Measurements from ENCODE around the gene HAND1.

HAND1 gene

GRCh38 chr5:154455585-154455984 is 22.4 kb downstream of the HAND1 start:
- no peak for DNase-seq (ENCODE audit: low read depth)

- no peak for DNase-seq (ENCODE audit: low read depth)
Observed at GRCh38 chr5:154451957-154452356, 26.1 kb downstream of the HAND1 start.

GRCh38 chr5:154449786-154450185 is 28.2 kb downstream of the HAND1 start:
- peak; percentile 29 for DNase-seq (ENCODE audit: low read depth)

GRCh38 chr5:154447089-154447725 is 30.8 kb downstream of the HAND1 start:
- DNase-seq (ENCODE audit: low read depth): no peak

- peak; percentile 77 for DNase-seq (ENCODE audit: low read depth)
Observed at GRCh38 chr5:154446195-154447088, 31.6 kb downstream of the HAND1 start.

GRCh38 chr5:154445422-154446194 is 32.4 kb downstream of the HAND1 start, which contains the start of gene SAP30L:
Gene SAP30L, plus strand, starts transcription at chr5:154445997. Its CDS starts 608 bp downstream, at chr5:154446605.
- DNase-seq (ENCODE audit: low read depth): peak; percentile 93

- peak; percentile 43 for DNase-seq (ENCODE audit: low read depth)
Observed at GRCh38 chr5:154444556-154445421, 33.2 kb downstream of the HAND1 start.

GRCh38 chr5:154442801-154443200 is 35.2 kb downstream of the HAND1 start:
- no peak for DNase-seq (ENCODE audit: low read depth)

GRCh38 chr5:154440540-154440939 is 37.5 kb downstream of the HAND1 start:
- DNase-seq (ENCODE audit: low read depth): no peak

- no peak for DNase-seq (ENCODE audit: low read depth)
Observed at GRCh38 chr5:154437281-154437965, 40.6 kb downstream of the HAND1 start.

- no peak for DNase-seq (ENCODE audit: low read depth)
Observed at GRCh38 chr5:154435226-154435625, 42.8 kb downstream of the HAND1 start.

- no peak for DNase-seq (ENCODE audit: low read depth)
Observed at GRCh38 chr5:154430961-154431630, 46.9 kb downstream of the HAND1 start.

GRCh38 chr5:154430466-154430865 is 47.6 kb downstream of the HAND1 start:
- no peak for DNase-seq (ENCODE audit: low read depth)

GRCh38 chr5:154429341-154429740 is 48.7 kb downstream of the HAND1 start:
- no peak for DNase-seq (ENCODE audit: low read depth)

- no peak for DNase-seq (ENCODE audit: low read depth)
Observed at GRCh38 chr5:154428208-154428607, 49.8 kb downstream of the HAND1 start.
